Lung (tissue), 12 donors: ENCODE data around the gene ZFP69. TPM values are rescaled to one million over a fixed set of nuclear protein-coding genes. Genes with fewer than 3 reads are reported as not detected.

ENCODE experiments used
- ATAC-seq: fragments of 200-7000 bp; cut with Tn5 transposase; one replicate; pipeline ENCODE4 v1.9.1; 2020; ENCODE audit warnings: moderate number of reproducible peaks; ENCODE audit not compliant: insufficient read depth, low FRiP score
- DNase-seq, 3 donors: peaks; one replicate each; pipeline ENCODE4 v3.0.0-alpha.2; 2013 to 2017
- H3K27ac ChIP-seq, 2 donors: one replicate each; pipeline ENCODE4 v1.5.1; 2013; ENCODE audit warnings: mild to moderate bottlenecking in 2 of 2, moderate library complexity in 2 of 2, control low read depth in 1 of 2, inconsistent platforms in 1 of 2, low read depth in 1 of 2, low read length in 1 of 2
- H3K27me3 ChIP-seq, 3 donors: one replicate each; pipeline ENCODE4 v1.5.1; 2013; ENCODE audit warnings: low read length in 2 of 3; ENCODE audit not compliant: control insufficient read depth in 3 of 3, insufficient read depth in 3 of 3
- H3K36me3 ChIP-seq, 4 donors: one replicate each; pipeline ENCODE4 v1.5.1; 2013; ENCODE audit warnings: low read length in 4 of 4, mild to moderate bottlenecking in 1 of 4, moderate library complexity in 1 of 4; ENCODE audit not compliant: control insufficient read depth in 4 of 4, insufficient read depth in 4 of 4
- H3K4me1 ChIP-seq, 5 donors: one replicate each; pipeline ENCODE4 v1.5.1; 2013; ENCODE audit warnings: low read length in 5 of 5, mild to moderate bottlenecking in 2 of 5, moderate library complexity in 1 of 5; ENCODE audit not compliant: control insufficient read depth in 5 of 5, insufficient read depth in 5 of 5
- H3K4me3 ChIP-seq: one replicate; pipeline ENCODE4 v1.5.1; 2013; ENCODE audit warnings: mild to moderate bottlenecking, control low read depth, moderate library complexity
- H3K9ac ChIP-seq, 2 donors: one replicate each; pipeline ENCODE4 v1.5.1; 2013; ENCODE audit warnings: low read length in 2 of 2, control low read depth in 1 of 2; ENCODE audit not compliant: insufficient read depth in 1 of 2
- H3K9me3 ChIP-seq, 4 donors: one replicate each; pipeline ENCODE4 v1.5.1; 2013; ENCODE audit warnings: low read length in 3 of 4, mild to moderate bottlenecking in 1 of 4, moderate library complexity in 1 of 4; ENCODE audit not compliant: control insufficient read depth in 4 of 4, insufficient read depth in 3 of 4
- WGBS, 2 donors: extraction: QIAGEN DNeasy Blood & Tissue Kit; methylation state at CpG; one replicate each; pipeline ENCODE4 v1.1.7; 2013; 5-methylcytosine and 5-hydroxymethylcytosine counted together
- polyA plus RNA-seq, 2 donors: library from polyadenylated mRNA; stranded (reverse); fragments of 200-250 nt; gene quantifications; one replicate each; pipeline ENCODE4 v1.2.1, GENCODE V29; 2013
- total RNA-seq, 2 donors: library from RNA; depleted of rRNA in 1 of 2; stranded (reverse); fragments of >200 nt in 1 of 2; gene quantifications; one replicate each; pipeline ENCODE4 v1.2.1, GENCODE V29; 2014 to 2021
- TF ChIP-seq, protein P1 (sequence below): IDR thresholded peaks from 2 replicates; pipeline ENCODE4 v1.5.1; 2012; ENCODE audit warnings: mild to moderate bottlenecking; ENCODE audit errors: control extremely low read depth, extremely low read depth
- donor health status: control.
- donor health status: control.
- donor health status: Bipolar disorder and iron deficiency.
- donor health status: healthy.
- donor health status: DM: yes; HTN: yes; CAD: no.

Gene ZFP69
- total and polyA plus RNA-seq, 4 donors: 1.7 to 4.2 (median 3.8) TPM

GRCh38 chr1:40519517-40519916, 42.4 kb downstream of the ZFP69 start:
- 33 to 65% methylated on average over 2 of the region's 2 CpGs for WGBS, 2 donors
- H3K27ac ChIP-seq: no peak overlapping the region
- ATAC-seq: no peak
- H3K36me3 ChIP-seq: peaks cover 5 to 22% (median 11%) of the 10 kb centered on the region in 4 donors
- no peak overlapping the region for H3K9ac ChIP-seq
- H3K9me3 ChIP-seq: peaks cover 5 to 30% (median 13%) of the 10 kb centered on the region in 4 donors
- H3K4me3 ChIP-seq: no peak overlapping the region
- no peak for DNase-seq
- H3K4me1 ChIP-seq: no peaks in the 10 kb centered on the region
- H3K27me3 ChIP-seq: no peaks in the 10 kb centered on the region
- TF ChIP-seq, protein P1, sequence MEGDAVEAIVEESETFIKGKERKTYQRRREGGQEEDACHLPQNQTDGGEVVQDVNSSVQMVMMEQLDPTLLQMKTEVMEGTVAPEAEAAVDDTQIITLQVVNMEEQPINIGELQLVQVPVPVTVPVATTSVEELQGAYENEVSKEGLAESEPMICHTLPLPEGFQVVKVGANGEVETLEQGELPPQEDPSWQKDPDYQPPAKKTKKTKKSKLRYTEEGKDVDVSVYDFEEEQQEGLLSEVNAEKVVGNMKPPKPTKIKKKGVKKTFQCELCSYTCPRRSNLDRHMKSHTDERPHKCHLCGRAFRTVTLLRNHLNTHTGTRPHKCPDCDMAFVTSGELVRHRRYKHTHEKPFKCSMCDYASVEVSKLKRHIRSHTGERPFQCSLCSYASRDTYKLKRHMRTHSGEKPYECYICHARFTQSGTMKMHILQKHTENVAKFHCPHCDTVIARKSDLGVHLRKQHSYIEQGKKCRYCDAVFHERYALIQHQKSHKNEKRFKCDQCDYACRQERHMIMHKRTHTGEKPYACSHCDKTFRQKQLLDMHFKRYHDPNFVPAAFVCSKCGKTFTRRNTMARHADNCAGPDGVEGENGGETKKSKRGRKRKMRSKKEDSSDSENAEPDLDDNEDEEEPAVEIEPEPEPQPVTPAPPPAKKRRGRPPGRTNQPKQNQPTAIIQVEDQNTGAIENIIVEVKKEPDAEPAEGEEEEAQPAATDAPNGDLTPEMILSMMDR: no peak

DNA sequence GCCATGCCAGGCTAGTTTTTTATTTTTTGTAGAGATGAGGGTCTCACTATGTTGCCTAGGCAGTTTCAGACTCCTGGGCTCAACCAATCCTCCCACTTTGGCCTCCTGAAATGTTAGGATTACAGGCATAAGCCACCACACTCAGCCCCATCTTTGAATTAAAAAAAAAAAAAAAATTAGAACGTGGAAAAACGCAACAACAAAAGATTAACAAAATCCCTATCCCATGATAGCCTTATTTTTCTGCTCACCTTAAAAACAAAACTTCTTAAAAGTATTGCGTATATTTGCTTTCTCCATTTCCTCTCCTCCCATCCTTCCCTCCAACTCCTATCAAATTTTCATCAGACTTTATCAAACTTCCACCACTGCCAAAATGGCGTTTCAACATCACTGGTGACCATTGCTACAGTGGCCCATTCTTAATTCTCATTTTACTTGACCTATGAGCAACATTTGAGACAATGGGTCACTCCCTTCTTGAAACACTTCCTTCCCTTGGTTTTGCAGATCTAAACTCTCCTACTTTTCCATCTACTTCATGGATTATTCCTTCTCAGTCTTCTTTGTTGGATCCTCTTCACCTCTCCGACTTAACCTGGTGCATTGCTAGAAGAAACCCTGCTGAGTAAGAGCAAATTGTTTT, 53.8 kb downstream of the ZFP69 start:
- Histone ChIP-seq H3K27me3 (no peaks in the 10 kb centered on the region), H3K36me3 (peaks cover 0 to 4% (median 0%) of the 10 kb centered on the region in 4 donors), H3K9ac (peak overlapping the region; percentile 75 to 90), H3K4me1 (peaks cover 0 to 19% (median 3%) of the 10 kb centered on the region in 5 donors), H3K27ac (peak overlapping the region; percentile 84 to 90), H3K9me3 (no peaks in the 10 kb centered on the region), H3K4me3 (peak overlapping the region; percentile 57)
- no peak for ATAC-seq
- TF ChIP-seq, protein P1: no peak
- 18 to 31% methylated on average over 5 of the region's 5 CpGs for WGBS, 2 donors
- DNase-seq: peak in 2 of 3 donors; percentile 14 to 58

- DNase-seq (peak; percentile 93 to 97 (median 96)), ATAC-seq (peak; percentile 99)
- Histone ChIP-seq H3K36me3 (peaks cover 0 to 6% (median 0%) of the 10 kb centered on the region in 4 donors), H3K9ac (peak within 1 kb of the TSS; percentile 75 to 90), H3K4me3 (peak within 1 kb of the TSS; percentile 74), H3K4me1 (peaks cover 0 to 19% (median 3%) of the 10 kb centered on the region in 5 donors), H3K27ac (peak within 1 kb of the TSS; percentile 84 to 90), H3K27me3 (no peaks in the 10 kb centered on the region), H3K9me3 (no peaks in the 10 kb centered on the region)
- whole genome bisulfite sequencing, 2 donors: 0% methylated on average over 35 of the region's 35 CpGs
- TF ChIP-seq, protein P1: no peak
Measured at GRCh38 chr1:40531381-40532061, 54.4 kb downstream of the ZFP69 start, which contains the start of gene ZNF684. ZNF684 (plus strand) TSS chr1:40531637; CDS start chr1:40533167, 1,530 bp downstream.
